Left ventricle myocardium inferior (tissue), 1 donor: ENCODE data around the gene PPP4R4. TPM values are rescaled to one million over a fixed set of nuclear protein-coding genes. Genes with fewer than 3 reads are reported as not detected.
"Not testable (repeated sequence)": the region's sequence is repeated elsewhere in the genome, so short reads cannot be mapped to it uniquely, and the experiment has no call there.

Source experiments
- DNase-seq: peaks from one replicate; pipeline ENCODE4 v3.0.0-alpha.2; 2020
- H3K27ac ChIP-seq: fragments of 200-600 bp; replicated peaks from 2 replicates; pipeline ENCODE4 v1.8.0; 2021
- H3K27me3 ChIP-seq: fragments of 200-600 bp; 2 replicates; pipeline ENCODE4 v1.8.0; 2021; ENCODE audit warnings: low read depth
- H3K36me3 ChIP-seq: fragments of 200-600 bp; 2 replicates; pipeline ENCODE4 v1.8.0; 2021
- H3K4me1 ChIP-seq: fragments of 200-600 bp; 2 replicates; pipeline ENCODE4 v1.8.0; 2021
- H3K4me3 ChIP-seq: fragments of 200-600 bp; 2 replicates; pipeline ENCODE4 v1.8.0; 2021; ENCODE audit warnings: mild to moderate bottlenecking, moderate library complexity
- H3K9me3 ChIP-seq: fragments of 200-600 bp; replicated peaks from 2 replicates; pipeline ENCODE4 v1.8.0; 2021
- CTCF ChIP-seq: fragments of 200-600 bp; IDR thresholded peaks from 2 replicates; pipeline ENCODE4 v1.8.0; 2021; ENCODE audit warnings: antibody characterized with exemption, mild to moderate bottlenecking, borderline replicate concordance
- intact Hi-C: fragments of 100-400 bp; cut with micrococcal nuclease; formaldehyde crosslinking; loops from one replicate; pipeline ENCODE4 v1.11.0; 2022
- total RNA-seq: library from RNA; stranded (reverse); fragmentation: NEBNext Ultra II Directional; extraction: Animal tissue kit (Norgen Biotek cat#: 25700); gene quantifications from one replicate; pipeline ENCODE4 v1.2.1, GENCODE V29; 2021
- donor health status: DM: no; HTN: yes; CAD: no; lungs with severe emphysema.

Gene PPP4R4
- total RNA-seq, 1 donor from 2014 or later = not detected

DNA sequence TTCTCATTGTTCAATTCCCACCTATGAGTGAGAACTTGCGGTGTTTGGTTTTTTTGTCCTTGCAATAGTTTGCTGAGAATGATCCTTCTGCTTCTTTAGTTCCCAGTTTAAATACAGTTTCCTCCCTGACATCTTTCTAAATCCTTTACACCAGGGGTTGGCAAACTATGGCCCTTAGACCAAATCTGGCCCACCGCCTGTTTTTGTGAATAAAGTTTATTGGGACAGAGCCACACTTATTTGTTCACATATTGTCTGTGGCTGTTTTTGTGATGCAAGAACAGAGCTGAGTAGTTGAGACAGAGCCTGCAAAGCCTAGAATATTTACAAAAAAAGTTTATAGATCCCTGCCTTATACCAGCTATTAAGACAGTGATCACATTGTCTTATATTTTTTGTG lies 65.3 kb downstream of the PPP4R4 start:
- no peak for DNase-seq
- Histone ChIP-seq H3K4me3 (no peak overlapping the region), H3K27me3 (no peaks in the 10 kb centered on the region), H3K36me3 (no peaks in the 10 kb centered on the region), H3K9me3 (no peaks in the 10 kb centered on the region), H3K27ac (no peak overlapping the region), H3K4me1 (no peaks in the 10 kb centered on the region)
- TF ChIP-seq CTCF = no peak
- intact Hi-C loops = no loop called here

GRCh38 chr14:94244182-94244581 lies 70.1 kb downstream of the PPP4R4 start:
- H3K27me3 ChIP-seq = peaks cover 8% of the 10 kb centered on the region
- H3K27ac ChIP-seq = no peak overlapping the region
- DNase-seq = no peak
- intact Hi-C loops = no loop called here
- H3K4me1 ChIP-seq = no peaks in the 10 kb centered on the region
- TF ChIP-seq CTCF = no peak
- H3K4me3 ChIP-seq = no peak overlapping the region
- H3K36me3 ChIP-seq = no peaks in the 10 kb centered on the region
- H3K9me3 ChIP-seq = no peaks in the 10 kb centered on the region

DNA sequence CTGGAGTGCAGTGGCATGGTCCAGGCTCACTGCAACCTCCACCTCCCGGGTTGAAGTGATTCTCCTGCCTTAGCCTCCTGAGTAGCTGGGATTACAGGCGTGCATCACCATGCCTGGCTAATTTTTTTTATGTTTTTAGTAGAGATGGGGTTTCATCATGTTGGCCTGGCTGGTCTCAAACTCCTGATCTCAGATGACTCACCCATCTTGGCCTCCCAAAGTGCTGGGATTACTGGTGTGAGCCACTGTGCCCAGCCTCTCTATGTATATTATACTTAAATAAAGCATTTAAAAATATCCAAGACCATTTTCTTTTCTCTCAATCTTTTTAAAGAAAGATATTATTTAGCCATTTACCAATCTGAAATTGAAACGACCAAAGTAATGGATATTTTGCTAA lies 90.1 kb downstream of the PPP4R4 start:
- H3K27ac ChIP-seq, intact Hi-C loops, H3K4me1 ChIP-seq, H3K27me3 ChIP-seq, H3K4me3 ChIP-seq, DNase-seq, H3K36me3 ChIP-seq: not testable (repeated sequence)
- peaks cover 22% of the 10 kb centered on the region for H3K9me3 ChIP-seq

DNA sequence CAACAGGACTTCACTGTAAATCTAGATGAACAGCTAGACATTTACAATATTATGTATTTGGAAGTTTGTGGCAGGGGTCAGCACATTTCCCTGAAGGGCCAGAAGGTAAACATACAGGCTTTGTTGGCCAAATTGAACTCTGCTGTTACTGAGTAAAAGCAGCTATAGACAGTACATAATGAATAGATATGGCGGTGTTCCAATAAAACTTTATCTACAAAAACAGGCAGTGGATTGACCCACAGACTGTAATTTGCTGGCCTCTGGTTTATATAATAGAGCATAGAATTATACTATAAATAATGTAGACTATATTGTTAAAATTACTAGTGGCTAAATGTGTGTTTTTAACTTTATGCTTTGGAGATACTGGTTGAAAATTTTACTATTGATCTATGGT lies 93.2 kb downstream of the PPP4R4 start:
- H3K27me3 ChIP-seq = peaks cover 28% of the 10 kb centered on the region
- H3K36me3 ChIP-seq = no peaks in the 10 kb centered on the region
- no peak for DNase-seq
- H3K27ac ChIP-seq = no peak overlapping the region
- H3K4me3 ChIP-seq = no peak overlapping the region
- peaks cover 14% of the 10 kb centered on the region for H3K9me3 ChIP-seq
- TF ChIP-seq CTCF = no peak
- H3K4me1 ChIP-seq = no peaks in the 10 kb centered on the region
- intact Hi-C loops = no loop called here

GRCh38 chr14:94268582-94268981 lies 94.5 kb downstream of the PPP4R4 start:
- H3K9me3 ChIP-seq, H3K27ac ChIP-seq, H3K36me3 ChIP-seq, DNase-seq, intact Hi-C loops, H3K4me3 ChIP-seq, H3K4me1 ChIP-seq: not testable (repeated sequence)
- H3K27me3 ChIP-seq = peaks cover 36% of the 10 kb centered on the region

DNA sequence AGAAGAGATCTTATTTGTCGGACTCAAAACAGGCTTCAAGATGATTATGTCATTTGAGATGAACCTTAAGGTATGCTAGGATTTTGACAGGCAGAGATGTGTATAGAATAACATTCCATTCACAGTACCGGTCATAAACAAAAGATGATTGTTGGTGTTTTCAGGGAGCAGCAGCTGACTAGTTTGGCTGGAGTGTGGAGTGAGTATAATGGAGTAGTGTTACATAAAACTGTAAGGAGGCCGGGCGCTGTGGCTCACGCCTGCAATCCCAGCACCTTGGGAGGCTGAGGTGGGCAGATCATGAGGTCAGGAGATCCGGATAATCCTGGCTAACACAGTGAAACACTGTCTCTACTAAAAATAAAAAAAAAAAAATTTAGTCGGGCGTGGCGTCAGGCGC lies 95.0 kb downstream of the PPP4R4 start:
- peaks cover 36% of the 10 kb centered on the region for H3K27me3 ChIP-seq

DNA sequence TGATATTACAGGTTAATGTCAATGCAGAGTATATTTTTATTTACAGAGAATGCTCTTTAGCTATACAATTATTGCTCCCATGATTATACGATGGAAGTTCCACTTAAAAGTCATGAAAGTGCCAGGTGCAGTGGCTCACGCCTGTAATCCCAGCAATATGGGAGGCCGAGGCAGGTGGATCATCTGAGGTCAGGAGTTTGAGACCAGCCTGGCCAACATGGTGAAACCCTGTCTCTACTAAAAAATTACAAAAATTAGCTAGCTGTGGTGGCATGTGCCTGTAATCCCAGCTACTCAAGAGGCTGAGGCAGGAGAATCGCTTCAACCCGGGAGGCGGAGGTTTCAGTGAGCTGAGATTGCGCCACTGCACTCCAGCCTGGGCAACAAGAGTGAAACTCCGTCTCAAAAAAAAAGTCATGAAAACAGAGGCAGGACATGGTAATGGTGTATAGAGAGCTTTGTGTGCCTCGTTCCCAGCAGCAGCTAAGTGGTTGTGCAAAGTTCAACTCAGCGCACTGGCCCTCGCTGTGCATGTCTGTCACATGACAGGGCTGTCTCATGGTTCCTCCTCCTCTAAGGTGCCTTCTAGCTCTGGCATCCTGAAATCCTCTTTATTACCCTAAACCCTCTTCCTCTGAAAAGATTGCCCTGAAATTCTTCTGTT lies 102.9 kb downstream of the PPP4R4 start:
- H3K36me3 ChIP-seq, H3K9me3 ChIP-seq, H3K4me3 ChIP-seq, H3K27ac ChIP-seq, H3K4me1 ChIP-seq, intact Hi-C loops, DNase-seq: not testable (repeated sequence)
- peaks cover 52% of the 10 kb centered on the region for H3K27me3 ChIP-seq

More for the DNA sequence above, 95.0 kb downstream of the PPP4R4 start:
- DNase-seq = no peak
- no peak overlapping the region for H3K27ac ChIP-seq
- H3K4me3 ChIP-seq = no peak overlapping the region
- H3K36me3 ChIP-seq = no peaks in the 10 kb centered on the region
- no peak for TF ChIP-seq CTCF
- no peaks in the 10 kb centered on the region for H3K9me3 ChIP-seq
- intact Hi-C loops = no loop called here
- H3K4me1 ChIP-seq = no peaks in the 10 kb centered on the region
